ENCODE results near the gene C19orf67.
A peak's percentile ranks its signal among the peaks of the same experiment; 100 is the strongest.

C19orf67 gene

DNA sequence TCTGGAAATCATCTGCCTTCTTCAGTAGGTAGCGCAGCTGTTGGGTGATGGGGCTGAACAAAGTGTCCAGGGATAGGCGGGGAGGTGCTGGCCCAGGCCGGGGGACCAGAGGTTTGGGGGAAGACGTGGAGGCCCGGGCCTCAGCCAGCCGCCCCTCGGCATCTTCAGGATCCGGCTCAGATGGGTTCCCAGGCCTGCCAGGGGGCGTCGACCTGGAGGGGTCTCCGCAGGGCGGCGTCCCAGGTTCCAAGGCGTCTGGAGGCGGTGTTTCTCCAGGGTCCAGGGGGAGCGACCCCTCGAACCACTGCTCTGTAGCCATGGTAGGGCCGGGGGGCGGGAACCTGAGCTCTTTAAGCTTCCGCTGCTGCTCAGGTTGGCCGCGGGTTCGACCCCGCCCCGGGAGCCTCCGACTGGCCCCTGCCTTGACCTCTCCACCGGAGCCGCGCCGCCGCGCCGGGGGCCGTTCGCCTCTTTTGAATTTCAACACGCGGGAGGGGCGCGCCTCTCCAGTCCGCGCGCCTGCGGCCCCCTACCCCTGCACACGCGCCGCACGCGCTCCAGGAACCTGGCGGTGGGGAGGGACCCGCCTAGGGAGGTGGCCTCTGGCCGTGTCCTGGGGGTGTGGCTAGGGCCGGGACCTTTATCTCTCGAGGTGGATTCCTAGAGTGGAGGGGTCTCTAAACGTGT, at the start of gene C19orf67:
C19orf67 (minus strand) TSS at position 475 of the 687 bp plus-strand sequence; CDS start at position 319, 156 bp downstream.
- no peak for FAIRE-seq

DNA sequence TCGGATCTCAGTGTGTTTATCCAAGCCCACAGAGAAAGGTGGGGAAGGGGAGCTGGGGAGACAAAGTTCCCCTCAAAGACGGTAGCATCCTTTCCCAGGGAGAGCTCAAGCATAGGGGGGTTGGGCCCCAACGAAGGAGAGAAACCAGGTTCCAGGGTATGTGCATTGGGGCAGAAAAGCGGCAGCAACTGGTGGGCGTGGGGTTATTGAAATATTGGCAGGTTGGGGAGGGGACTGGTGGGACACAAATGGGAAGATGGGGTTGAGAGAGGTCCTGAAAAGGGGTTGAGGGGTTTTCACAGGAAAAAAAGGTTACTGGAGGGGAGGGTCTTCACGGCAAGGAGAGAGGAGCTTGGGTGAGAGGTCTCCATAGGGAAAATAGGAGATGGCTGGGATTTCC, 49.8 kb upstream of the C19orf67 start:
- FAIRE-seq, result no peak

DNA sequence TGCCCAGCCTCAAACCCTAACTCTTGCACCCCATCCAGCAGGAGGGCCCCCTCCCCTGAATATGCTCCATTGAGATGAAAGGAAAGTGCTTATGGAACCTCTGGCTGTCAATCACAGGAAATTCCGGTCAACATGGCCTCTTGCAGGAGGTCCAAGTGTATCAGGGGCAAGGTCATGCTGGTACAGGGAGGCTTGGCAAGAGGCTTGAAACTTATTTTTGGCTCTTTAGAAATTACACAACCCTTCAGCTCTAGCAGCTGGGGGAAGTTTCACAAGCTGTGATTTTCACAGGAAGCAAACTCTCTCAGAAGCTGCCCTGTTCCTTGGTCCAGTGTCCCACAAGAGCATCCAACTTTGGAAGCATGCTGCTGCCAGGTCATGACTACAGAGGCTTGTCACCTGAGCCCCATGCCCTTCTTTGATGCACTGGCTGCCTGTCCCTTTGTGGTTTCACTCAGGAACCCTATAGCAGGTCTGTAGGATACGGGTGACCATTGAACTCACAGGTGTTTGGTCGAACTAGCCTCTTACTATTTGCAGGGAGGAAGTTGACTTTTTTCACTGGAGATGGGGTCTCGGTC, 42.4 kb upstream of the C19orf67 start:
- no peak for FAIRE-seq

DNA sequence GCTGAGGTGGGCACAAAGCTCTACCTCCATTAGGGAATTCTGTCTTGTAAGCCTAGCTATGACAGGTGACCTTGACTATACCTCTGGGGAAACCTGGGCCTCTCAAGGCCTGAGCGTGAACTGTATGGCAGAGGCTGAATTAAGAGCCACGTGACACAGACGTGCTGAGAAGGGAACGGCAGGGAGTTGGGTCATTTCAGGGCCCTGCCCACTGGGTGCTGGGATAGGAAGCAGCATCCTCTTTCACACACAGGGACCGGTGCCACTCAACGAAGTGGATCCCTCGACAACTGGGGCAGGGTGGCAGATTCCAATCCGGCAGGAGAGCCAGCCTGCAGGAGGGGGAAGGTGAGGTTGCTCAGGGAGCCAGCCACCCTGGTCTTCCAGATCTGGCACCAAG, 41.6 kb upstream of the C19orf67 start:
- no peak for FAIRE-seq

DNA sequence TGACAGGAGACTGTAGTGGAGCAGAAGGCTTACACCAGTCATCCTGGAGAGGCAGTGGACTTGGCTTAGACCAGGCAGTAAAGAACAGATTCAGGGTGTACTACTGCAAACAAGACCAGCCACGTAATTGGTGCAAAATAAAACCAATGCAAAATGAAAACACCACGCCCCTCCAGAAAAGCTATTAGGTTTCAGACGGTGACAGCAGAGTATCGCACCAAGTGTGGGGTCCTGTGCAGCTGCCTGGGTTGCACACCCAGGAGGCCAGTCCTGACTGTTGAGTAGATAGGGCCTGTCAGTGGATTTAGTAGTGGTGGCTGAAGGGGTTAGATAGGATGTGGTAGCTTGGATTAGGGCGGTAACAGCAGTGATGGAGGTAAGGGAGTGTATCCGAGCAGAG, 37.3 kb upstream of the C19orf67 start:
- no peak for FAIRE-seq

DNA sequence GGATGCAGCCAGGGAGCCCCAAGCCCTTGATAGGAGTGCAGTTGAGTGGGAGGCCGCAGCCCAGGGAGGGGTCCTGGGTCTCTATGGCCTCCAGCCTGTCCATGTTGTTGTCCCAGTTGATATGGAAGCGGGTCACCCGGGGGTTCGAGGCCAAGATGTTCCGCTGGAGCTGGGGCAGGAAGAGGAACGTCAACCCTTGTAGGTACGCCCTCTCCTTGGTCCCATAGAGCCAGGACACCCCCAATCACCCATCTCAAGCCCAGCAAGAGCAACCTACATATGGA, 34.9 kb upstream of the C19orf67 start:
- FAIRE-seq, result no peak

DNA sequence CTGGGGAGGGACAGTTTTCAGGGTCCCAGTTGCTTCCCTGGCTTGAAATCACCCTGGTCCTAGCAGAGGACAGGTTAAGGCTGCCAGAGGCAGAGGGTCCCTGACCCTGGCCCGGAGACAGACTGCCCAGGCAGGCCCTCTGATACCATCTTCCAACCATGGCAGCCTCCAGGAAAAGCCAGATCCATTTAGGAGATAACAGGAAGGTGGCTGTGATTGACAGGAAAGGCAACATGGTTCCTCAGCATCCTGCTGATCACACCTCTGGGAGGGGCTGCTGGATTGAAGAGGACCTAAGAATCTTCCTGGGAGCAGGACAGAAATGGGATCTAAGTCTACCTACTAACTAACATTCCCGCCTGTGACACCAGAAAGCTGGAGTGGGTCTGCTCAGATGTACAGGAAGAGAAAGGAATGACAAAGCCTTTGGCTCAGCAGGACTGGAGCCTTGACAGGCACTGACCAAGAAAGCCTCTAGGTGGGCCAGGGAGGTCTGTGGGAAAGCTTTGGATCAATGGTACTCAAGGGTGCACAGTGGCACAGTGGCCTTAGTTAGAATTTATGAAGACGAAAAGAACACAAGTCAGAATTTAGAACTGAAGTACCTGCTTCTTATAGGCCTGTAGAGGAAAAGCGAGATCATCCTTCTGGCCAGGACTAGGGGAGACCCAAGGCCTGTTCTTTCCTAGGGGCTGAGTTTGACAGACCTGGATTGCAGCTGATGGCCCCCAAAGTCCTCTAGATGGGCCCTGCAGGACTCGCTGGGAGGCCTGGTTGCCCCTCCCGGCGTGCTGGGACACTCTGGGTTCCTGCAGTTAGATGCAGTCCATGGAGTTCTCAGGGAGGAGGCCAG, 34.3 kb upstream of the C19orf67 start:
- no peak for FAIRE-seq

DNA sequence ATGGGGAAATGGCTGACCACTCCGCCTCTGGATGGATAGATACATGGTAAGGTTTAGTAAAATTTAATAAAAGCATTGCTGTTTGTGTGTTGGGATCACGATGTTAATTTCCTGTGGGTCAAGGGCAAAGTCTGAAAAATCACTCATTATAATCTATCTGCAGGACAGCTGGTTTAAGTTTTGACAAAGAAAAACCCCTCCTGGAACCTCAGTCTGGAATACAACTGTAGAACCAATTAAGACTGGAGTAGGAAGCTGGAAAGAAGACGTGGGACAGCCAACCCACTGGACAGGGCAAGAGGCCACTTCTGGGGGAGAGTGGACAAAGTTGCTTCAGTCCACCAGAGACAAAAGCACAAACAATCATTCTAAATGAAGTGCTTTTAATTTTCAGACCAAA, 33.6 kb upstream of the C19orf67 start:
- no peak for FAIRE-seq

DNA sequence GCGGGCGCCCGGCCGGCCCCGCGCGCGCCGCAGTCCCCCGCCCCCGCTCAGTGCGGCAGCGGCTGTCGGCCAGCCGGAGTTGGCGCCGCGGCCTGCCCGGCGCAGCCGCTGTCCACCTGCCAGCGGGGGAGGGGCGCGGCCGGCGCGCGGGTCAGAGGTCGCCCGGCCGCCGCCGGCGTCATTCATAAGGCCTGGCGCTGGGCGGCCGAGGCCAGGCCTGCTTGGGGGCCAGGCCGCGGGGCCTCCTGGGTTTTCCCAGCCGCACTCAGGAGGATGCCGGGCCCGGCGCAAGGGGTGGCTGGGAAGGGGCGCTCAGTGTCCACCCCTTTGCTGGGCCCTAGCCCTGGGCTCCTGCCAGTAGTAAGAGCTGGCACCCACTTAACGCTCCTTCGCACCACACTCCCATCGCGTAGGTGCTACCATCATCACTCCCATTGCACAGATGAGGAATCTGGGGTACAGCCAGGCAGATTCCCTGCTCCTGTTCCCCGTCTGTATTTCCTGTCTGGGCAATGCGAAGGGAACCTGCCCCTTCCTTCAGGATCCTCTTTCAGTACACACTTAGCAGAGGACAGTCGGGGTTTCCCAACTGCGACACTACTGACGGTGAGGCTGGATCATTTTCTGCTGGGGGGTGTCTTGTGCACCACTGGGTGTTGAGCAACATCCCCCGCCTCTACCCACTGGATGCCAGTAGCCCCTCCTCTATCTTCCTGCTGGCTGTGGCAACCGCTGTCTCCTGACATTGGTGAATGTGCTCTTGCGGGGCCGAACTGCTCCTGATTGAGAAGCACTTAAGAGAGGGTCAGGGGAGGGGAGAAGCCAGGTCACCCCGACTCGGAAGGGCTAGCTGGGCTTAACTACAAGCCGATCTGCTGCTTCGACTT, 32.8 kb upstream of the C19orf67 start:
- no peak for FAIRE-seq

DNA sequence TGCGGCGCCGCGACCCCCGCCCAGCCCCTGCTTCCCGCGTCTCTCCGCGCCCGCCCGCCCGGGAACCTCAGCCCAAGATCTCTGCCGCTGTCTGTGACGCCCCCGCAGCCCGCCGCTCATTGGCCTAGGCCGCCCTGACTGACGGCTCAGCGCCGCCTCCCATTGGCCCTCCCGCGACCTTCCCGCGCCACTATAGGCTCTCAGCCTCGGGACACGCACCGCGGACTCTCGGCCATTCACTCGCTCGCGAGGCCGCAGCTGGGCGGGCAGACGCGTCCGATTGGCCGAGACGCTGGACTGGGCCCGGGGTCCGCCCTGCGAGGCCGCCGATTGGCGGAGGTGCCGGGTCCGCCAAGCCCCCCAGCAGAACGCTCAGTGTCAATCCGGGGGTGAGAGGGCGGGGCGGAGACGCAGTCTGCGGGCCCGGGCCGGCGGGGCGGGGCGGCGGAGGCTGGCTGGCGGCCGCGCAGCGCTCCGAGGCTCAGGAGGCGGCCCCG, 32.1 kb upstream of the C19orf67 start, which contains the start of gene PRKACA:
PRKACA (minus strand) TSS at position 95 of the 497 bp plus-strand sequence. CDS start 215 bp downstream, outside the sequence.
- FAIRE-seq, result peak; percentile 53

DNA sequence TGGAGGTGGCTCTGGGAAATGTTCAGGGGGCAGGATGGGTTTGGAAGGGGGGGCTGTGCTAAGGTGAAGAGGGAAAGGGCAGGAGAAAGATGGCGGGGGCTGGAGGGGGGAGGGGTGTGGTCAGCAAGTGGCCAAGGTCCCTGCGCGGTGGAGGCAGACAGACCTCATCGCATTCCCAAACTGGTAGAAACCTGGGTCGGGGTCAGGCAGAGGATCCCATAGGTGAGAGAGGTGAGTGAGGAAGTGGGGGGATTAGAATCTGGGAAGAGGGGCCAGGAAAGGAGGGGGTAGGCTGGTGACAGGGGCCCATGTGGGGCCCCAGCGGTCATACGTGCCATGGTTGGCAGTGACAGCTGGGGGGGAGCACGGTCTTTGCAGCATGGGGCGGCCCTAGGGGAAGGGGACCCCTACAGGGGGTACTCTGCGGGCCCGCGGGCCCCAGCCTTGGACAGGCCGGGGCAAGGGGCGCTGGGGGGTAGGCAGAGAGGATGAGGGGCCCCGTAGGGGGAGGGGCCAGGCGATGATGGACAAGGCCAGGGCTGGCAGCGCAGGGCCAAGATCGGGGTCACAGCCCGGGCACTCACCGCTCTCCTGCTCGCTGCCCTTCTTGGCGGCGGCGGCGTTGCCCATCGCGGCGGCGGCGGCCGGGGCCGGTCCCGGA, 31.5 kb upstream of the C19orf67 start:
- no peak for FAIRE-seq

DNA sequence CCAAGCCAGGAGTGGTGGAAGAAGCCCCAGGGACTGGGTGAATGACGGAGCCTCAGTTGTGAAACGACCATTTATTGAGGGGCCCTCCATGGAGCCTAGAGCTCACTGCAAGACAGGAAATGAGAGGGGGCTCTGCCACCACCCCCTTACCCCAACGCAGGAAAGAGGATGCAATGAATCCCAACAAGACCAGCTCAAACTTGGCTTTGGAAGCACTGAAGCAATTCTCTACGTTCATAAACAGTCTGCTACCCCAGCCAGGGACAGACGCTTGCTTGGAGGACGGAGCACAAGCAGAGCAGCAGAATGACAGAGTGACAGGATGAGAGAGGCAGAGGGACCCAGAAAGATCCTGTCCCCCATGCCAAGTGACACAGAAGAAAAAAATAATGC, 30.9 kb upstream of the C19orf67 start:
- no peak for FAIRE-seq

DNA sequence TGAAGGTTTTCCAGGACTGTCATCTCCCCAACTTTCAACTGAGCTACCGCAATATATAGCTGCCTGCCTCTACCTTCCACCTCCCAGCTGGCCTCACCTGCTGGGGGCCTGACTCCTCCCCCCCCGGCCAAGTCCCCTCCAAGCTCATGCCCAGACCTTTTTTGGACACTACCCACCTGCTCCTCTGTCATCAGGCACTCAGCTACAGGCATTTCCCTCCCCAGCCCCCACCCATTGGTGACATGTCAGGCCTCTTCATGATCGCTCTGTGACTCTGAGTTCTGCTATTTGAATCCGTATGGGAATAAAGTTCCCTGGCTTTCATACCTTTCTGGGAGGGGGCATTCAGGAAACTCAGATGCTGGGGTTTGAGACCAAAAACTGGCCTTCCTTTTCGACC, 30.2 kb upstream of the C19orf67 start:
- FAIRE-seq, result no peak

DNA sequence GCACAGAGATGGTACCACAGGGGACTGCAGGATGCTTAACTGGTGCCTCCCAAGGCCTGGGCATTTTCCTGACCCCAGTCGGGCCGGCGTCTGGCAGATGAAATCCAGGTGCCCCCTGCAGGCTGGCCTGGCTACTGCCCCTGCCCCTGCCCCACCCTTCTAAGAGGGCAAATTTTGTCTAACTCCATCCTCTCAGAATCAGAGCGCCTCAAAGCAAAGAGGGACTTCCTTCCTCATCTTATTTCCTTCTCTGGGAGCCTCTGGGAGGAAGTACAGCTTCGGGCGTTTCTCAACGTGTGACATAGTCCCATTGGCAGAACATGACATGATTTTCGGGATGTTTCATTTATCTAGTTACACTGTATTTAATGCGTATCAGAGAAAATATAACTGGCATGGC, 29.3 kb upstream of the C19orf67 start:
- FAIRE-seq, result no peak

DNA sequence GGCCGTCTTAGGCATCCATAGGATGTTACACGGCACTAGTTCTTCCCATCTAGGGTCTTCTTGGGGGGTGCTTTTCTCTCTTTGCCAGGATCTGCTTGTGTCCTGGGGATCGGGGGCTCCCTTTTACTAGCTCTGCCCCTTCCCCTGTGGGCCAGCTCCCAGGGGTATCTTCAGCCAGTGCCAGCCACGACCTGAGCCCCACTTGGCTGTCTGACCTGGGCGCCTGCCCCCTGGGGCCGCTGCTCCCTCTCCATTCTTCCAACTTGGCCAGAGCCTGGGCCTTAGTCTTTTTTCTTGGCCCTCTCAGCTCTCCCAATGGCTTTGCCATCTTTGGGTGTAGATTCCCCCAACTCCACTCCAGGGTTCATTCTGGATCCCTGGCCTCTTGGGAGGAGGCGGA, 28.9 kb upstream of the C19orf67 start:
- FAIRE-seq, result no peak

DNA sequence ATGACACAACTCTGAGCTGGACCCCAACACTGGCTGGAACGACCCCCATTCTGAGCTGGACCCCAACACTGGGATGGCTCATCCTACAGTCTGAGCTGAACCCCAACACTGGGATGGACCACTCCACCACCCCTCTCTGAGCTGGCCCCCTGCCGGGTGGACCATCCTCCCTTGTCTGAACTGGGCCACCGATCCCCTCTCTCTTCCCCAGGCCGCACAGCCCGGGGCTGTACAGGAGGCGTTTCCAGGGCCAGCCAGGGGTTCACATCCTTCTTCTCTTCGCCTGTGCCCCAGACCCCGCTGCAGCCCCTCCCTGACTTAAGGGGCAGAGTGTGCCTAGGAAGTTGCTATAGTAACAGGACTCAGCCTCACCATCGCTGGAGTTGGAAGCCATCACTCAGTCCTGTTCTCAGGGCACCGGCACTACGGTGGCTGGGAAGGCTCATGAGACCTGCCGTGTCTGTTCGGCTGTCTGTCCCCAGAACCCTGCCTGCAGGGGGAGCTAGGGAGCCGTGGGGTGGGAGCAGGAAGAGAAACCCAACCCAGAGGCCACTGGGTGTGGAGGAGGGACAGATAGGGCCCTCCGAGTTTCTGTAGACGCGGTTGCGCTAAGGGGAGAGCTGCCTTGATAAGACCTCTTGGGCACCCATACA, 28.3 kb upstream of the C19orf67 start:
- no peak for FAIRE-seq

DNA sequence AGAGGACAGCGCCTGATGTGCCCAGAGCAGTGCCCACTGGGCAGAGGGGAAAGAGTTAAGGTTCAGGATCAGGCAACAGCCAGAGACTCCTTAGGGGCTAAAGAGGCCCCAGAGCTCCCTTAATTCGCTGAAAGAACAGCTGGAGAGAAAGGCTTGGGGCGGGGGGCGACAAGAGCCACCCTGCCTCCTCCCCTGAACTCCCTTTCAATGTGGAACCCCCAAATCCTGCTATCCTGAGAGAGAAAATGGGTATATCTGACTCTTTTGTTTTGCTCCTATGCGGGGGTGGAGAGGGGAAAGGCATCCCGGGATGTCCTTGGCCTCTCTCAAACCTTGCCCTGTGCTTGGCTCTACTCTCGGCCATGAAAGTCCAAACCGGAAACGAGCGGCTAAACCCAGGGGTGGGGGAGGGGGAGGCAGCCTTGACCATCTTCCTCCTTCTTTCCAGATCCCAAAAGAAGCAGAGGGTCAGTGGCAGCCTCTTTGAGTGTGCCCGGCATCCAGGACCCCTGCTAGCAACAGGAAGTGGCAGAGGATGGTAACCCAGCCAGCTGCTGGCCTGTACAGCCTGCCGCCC, 27.3 kb upstream of the C19orf67 start:
- no peak for FAIRE-seq

DNA sequence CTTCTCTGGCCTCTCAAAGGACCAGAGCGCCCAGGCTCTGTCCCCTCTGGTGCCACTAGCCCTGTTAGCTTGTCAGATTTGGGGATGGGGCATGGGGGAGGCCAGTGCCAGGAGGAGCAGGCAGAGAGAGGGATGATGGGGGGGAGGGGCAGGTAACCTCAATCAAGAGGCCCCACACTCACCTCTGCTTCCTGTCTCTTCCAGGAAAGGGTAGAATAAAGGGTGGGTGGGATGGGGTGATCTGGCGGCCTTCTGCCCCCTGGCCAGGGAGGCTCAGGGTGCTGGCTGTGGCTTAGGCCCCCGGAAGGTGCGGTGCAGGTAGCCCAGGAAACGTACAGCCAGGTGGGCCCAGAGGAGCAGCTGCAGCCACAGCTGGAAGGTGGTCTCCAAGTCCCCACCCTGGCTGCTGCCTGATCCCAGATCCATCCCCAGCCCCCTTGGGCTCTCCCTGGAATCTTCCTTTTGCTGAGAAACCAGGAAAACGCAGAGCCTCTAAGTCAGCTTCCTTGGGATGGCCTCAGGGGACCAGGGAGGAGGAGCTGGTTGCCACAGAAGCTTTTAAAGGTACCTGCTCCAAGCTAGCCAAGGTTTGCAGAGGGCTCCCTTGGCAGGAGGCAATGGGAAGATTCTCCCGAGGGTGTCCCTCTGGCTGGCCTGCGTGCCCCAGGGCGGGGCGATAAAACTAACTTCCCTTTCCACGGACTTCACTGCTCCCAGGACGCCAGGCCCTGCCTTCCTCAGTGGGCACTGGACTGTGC, 26.6 kb upstream of the C19orf67 start:
- FAIRE-seq, result no peak

DNA sequence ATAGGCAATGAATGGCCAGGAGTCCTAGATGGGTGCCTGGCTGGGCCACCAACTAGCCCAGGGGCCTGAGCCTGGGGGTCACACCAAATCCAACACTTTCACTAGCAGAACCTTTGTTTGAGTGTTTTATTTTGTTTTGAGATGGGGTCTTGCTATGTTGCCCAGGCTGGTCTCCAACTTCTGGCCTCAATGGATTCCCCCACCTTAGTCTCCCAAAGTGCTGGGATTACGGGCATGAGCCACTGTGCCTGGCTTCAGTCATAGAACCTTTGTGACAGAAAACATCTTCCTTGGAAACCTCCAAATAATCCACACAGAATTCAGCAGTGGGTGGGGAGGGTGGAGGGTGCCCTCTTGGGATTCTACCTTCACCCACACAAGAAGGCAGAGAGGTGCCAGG, 25.9 kb upstream of the C19orf67 start:
- no peak for FAIRE-seq

DNA sequence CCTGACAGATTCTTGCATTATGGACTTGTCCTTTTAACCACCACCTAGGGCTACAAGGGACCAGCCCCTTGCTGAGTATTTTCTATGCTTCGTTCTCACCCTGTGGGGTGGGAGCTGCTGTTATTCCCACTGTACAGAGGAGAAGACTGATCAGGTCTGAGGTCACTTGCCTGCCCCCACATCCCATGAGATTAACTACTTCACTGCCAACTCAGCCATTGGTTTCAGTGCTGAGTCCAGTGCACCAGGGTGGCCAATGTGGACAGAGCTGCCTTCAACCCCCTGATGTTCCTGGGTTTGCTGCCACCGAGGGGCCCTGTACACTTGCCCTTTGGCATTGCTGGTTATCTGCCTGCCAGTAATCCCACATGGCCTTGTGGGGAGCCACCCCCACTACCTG, 25.1 kb upstream of the C19orf67 start:
- no peak for FAIRE-seq
